ENCODE data around the gene GATAD2A.

DNA sequence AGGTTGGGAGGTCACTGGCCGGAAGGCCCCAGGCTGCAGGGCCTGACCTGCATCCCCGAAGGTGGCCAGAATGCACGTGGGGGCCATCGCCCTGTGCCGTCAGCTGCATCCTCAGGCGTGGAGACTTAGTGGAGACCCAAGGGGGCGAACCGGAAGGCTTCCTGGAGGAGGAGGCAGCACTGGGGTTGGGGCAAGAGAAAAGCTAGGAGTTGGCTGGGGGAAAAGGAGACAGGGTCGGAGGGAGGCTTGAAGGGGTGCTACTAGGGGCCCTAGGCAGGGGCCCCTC lies 121.8 kb downstream of the GATAD2A start:
- TF ChIP-seq EZH2 (IDR thresholded peaks at IDR 0.05; ENCODE audit: low read length, missing control alignments) (no peak), CTCF (conservative IDR thresholded peaks at IDR 0.05 in 1 of 2, IDR thresholded peaks at IDR 0.05 in 1 of 2; ENCODE audit: low read depth in 1 of 2, low read length in 2 of 2) (no peak)

All from fibroblast of lung (primary cell).